Ectodermal cell (in vitro differentiated cells): ENCODE data around the gene FAM163A.

Source experiments
- H3K27ac ChIP-seq: 2 replicates; pipeline ENCODE4 v1.7.0; 2013; ENCODE audit warnings: mild to moderate bottlenecking, low read depth, low read length; ENCODE audit not compliant: insufficient read depth, poor library complexity, severe bottlenecking
- H3K27me3 ChIP-seq: 2 replicates; pipeline ENCODE4 v1.7.0; 2013; ENCODE audit warnings: mild to moderate bottlenecking, low read length; ENCODE audit not compliant: insufficient read depth, control insufficient read depth, poor library complexity, severe bottlenecking
- H3K36me3 ChIP-seq: one replicate; pipeline ENCODE4 v1.7.0; 2013; ENCODE audit warnings: low read length; ENCODE audit not compliant: control insufficient read depth, insufficient read depth
- H3K4me1 ChIP-seq: one replicate; pipeline ENCODE4 v1.7.0; 2013; ENCODE audit warnings: low read length; ENCODE audit not compliant: control insufficient read depth, insufficient read depth
- H3K4me3 ChIP-seq: 2 replicates; pipeline ENCODE4 v1.7.0; 2013; ENCODE audit warnings: low read depth, low read length, control low read depth; ENCODE audit not compliant: insufficient read depth
- H3K9me3 ChIP-seq: 2 replicates; pipeline ENCODE4 v1.7.0; 2013; ENCODE audit warnings: mild to moderate bottlenecking, low read length, moderate library complexity; ENCODE audit not compliant: control insufficient read depth
- WGBS, 2 experiments: methylation state at CpG; one replicate each; pipeline ENCODE4 v1.1.7; 2013; ENCODE audit warnings: missing lambda C conversion rate in 2 of 2; 5-methylcytosine and 5-hydroxymethylcytosine counted together

The FAM163A gene

GRCh38 chr1:179812501-179813292 lies 69.6 kb downstream of the FAM163A start:
- Histone ChIP-seq H3K4me1 (peaks cover 8% of the 10 kb centered on the region), H3K9me3 (no peaks in the 10 kb centered on the region), H3K4me3 (no peak overlapping the region), H3K27me3 (peaks cover 25% of the 10 kb centered on the region), H3K27ac (no peak overlapping the region), H3K36me3 (no peaks in the 10 kb centered on the region)
- WGBS, 2 experiments, result 93% methylated on average over 37 of the region's 37 CpGs

DNA sequence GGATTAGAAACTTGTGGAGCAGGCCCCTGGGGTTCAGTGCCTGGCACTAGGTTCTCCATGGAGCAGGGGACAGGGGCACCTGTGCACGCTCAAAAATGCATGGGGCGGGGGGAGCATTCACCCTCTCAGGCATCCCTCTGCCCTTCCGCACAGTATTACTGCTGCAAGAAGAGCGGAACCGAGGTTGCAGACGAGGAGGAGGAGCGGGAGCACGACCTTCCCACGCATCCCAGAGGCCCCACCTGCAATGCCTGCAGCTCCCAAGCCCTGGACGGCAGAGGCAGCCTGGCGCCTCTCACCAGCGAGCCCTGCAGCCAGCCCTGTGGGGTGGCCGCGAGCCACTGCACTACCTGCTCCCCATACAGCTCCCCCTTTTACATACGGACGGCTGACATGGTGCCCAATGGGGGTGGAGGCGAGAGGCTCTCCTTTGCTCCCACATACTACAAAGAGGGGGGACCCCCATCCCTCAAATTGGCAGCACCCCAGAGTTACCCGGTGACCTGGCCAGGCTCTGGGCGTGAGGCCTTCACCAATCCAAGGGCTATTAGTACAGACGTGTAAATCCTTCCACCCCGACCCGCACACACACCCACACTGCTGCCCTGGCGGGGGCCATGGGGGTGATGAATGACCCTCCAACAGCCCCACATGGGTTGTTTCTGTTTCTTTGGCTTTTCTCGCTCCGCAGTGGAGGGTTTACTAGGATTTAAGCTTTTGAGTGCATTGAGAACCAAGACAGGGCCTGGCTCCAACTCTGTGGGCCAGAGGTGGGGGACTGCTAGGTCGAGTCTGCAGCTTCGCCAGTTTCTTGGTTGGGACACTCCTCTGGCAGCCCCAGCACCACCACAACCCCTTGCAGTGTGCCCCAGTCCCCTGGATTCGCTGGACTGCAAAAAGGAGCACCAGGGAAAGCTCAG lies 70.8 kb downstream of the FAM163A start:
- Histone ChIP-seq H3K36me3 (no peaks in the 10 kb centered on the region), H3K27ac (no peak overlapping the region), H3K4me3 (peak overlapping the region; percentile 44), H3K27me3 (peaks cover 25% of the 10 kb centered on the region), H3K4me1 (peaks cover 8% of the 10 kb centered on the region), H3K9me3 (no peaks in the 10 kb centered on the region)
- 84 to 86% methylated on average over 28 of the region's 28 CpGs for WGBS, 2 experiments

GRCh38 chr1:179814546-179814838 lies 71.4 kb downstream of the FAM163A start:
- Histone ChIP-seq H3K27ac (peak overlapping the region; percentile 40), H3K4me3 (peak overlapping the region; percentile 44)
- 5 to 7% methylated on average over 16 of the region's 16 CpGs for WGBS, 2 experiments

DNA sequence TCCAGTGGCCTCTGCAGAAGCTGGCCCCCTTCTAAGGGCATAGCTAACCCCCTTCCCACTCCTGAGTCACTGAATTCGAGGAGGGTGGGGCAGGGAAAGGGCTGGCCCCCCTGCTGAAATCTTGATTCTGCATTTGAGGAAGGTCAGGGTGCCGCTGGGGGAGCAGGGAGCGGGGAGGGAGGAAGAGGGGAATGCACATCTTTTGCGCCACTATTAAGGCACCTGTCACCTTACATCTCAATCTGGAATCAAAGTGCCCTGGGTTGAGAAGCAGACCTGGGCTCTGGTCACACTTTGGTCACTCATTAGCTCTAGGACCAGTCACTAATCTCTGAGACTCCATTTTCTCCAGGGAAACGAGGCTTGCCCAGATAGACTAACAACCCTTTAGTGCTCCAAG lies 72.5 kb downstream of the FAM163A start:
- WGBS, 2 experiments, result 53 to 55% methylated on average over 5 of the region's 5 CpGs
- H3K27me3 ChIP-seq, result peaks cover 25% of the 10 kb centered on the region

More at GRCh38 chr1:179814546-179814838, 71.4 kb downstream of the FAM163A start:
- Histone ChIP-seq H3K9me3 (no peaks in the 10 kb centered on the region), H3K36me3 (no peaks in the 10 kb centered on the region), H3K4me1 (peaks cover 8% of the 10 kb centered on the region), H3K27me3 (peaks cover 25% of the 10 kb centered on the region)

DNA sequence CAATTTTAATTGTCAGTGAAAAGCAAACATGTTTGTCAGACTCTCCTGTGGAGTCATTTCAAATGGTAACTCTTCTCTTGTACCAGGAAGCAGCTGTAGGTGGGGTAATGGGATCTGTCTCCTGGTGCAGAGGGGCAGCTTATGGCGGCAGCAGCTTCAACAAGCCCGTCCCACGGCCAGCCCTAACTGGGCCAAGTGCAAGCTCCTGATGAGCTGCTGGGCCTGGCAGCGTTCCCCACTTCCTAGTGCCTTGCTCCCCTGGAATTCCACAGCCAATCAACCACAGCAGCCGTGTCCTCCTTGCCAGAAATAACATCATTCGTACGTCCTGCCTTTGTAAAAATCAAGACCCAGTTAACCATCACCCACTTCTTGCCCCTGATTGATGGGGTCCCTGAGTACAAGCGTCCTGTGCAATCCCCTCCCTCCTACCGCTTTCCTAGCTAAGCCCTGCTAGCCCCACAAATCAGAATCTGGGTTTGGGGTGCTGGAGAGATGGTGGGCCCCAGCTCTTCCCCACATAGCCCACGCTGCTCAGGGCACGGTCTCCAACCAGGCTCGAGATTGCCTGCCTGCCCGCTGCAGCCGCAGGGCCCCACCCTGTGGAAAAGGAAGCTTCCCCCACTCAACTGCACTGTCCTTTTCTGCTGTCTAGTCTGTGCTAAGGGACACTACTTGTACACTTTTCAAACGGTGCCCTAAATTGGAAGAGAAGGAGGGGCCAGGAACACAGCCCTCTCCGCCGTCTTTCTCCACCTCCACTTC lies 73.3 kb downstream of the FAM163A start:
- Histone ChIP-seq H3K9me3 (no peaks in the 10 kb centered on the region), H3K27me3 (peaks cover 25% of the 10 kb centered on the region), H3K27ac (no peak overlapping the region), H3K4me1 (peaks cover 8% of the 10 kb centered on the region), H3K4me3 (no peak overlapping the region), H3K36me3 (no peaks in the 10 kb centered on the region)
- WGBS, 2 experiments, result 79% methylated on average over 17 of the region's 17 CpGs

More for the DNA sequence above, 72.5 kb downstream of the FAM163A start:
- peaks cover 8% of the 10 kb centered on the region for H3K4me1 ChIP-seq
- peak overlapping the region; percentile 44 for H3K4me3 ChIP-seq
- no peaks in the 10 kb centered on the region for H3K9me3 ChIP-seq
- no peaks in the 10 kb centered on the region for H3K36me3 ChIP-seq
- H3K27ac ChIP-seq, result no peak overlapping the region

DNA sequence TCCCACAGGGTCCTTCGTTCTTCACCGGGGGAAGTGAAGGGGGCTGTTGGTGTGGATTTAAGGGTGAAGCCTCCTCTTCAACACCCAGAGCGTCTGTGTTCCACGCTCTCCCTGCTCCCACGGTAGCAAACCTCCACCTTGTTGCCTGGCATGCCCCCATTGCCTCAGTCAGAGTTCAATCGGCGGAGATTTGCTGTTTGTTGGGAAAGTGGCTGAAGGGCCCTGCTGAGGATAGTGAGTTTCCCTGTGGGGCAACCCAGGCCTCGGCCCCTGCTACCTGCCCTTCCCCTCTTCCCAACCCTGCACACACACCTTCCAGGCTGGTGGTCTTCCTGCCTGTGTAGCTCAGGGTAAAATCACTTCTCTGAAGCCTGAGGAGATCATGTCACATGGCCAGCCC lies 74.0 kb downstream of the FAM163A start:
- Histone ChIP-seq H3K4me3 (no peak overlapping the region), H3K27me3 (peaks cover 25% of the 10 kb centered on the region), H3K9me3 (no peaks in the 10 kb centered on the region), H3K27ac (no peak overlapping the region), H3K4me1 (peaks cover 8% of the 10 kb centered on the region), H3K36me3 (no peaks in the 10 kb centered on the region)
- WGBS, 2 experiments, result 99% methylated on average over 8 of the region's 8 CpGs

DNA sequence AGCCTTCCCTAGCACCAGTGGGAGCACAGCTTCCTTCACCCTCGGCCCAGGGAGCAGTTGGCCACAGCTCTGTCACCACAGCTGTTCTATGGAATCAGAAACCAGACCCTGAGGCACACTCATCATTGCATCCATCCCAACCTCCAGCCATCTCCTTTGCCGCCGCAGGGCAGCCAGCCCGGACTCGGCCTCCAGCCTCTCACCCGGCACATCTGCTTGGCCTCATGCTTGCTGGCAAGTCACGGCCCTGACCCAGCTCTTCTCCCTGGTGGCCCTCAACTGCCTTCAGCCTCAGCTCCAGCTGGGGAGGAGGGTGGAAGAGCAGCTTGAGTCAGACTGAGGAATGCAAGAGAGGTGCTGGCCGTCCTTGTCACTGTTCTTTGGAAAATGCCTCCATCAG lies 74.7 kb downstream of the FAM163A start:
- Histone ChIP-seq H3K9me3 (no peaks in the 10 kb centered on the region), H3K4me1 (peaks cover 8% of the 10 kb centered on the region), H3K27me3 (peaks cover 25% of the 10 kb centered on the region), H3K36me3 (no peaks in the 10 kb centered on the region), H3K4me3 (no peak overlapping the region), H3K27ac (no peak overlapping the region)
- 87 to 89% methylated on average over 8 of the region's 8 CpGs for WGBS, 2 experiments

DNA sequence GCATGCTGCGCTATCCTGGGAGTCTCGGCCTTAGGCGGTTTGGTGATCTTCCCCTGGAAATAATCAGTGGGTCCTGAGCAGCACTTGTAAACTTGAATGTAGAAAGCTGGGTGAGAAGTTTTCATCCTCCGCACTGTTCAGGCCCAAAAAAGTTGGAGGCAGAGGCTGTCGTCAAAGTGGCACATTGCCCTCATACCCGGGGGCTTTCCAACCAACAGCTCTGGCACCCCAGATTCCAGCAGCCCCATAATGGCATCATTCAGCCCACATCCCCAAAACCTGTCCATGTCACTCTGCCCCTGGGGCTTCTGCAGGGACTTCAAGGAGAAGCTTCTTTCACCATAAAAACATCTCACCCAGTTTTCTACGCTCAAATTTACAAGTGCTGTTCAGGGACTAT lies 75.2 kb downstream of the FAM163A start:
- Histone ChIP-seq H3K27ac (no peak overlapping the region), H3K9me3 (no peaks in the 10 kb centered on the region), H3K4me1 (peaks cover 8% of the 10 kb centered on the region), H3K27me3 (peaks cover 25% of the 10 kb centered on the region), H3K4me3 (no peak overlapping the region), H3K36me3 (no peaks in the 10 kb centered on the region)
- WGBS, 2 experiments, result 94% methylated on average over 7 of the region's 7 CpGs

DNA sequence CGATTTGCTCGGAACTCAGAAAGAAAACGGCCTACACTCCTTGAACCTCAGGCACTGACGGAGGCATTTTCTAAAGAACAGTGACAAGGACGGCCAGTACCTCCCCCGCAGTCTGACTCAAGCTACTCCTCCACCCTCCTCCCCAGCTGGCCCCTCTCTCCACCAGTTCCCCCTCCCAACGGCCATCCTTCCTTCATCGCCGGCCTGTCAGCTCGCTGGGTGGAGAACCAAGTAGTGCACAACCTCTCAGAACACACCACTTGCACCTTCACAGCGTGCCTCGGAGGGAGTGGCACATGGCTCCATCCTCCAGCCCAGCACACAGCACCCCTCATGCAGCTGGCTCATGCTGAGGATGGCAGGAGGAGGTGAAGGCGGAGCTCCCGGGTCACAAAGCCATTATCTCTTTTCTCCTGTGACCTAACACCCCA lies 75.7 kb downstream of the FAM163A start:
- 67 to 69% methylated on average over 14 of the region's 14 CpGs for WGBS, 2 experiments
- no peaks in the 10 kb centered on the region for H3K36me3 ChIP-seq
- no peaks in the 10 kb centered on the region for H3K9me3 ChIP-seq
- no peak overlapping the region for H3K27ac ChIP-seq
- H3K4me1 ChIP-seq, result peaks cover 8% of the 10 kb centered on the region
- peaks cover 25% of the 10 kb centered on the region for H3K27me3 ChIP-seq
- H3K4me3 ChIP-seq, result no peak overlapping the region
